Thoracic aorta (tissue), 2 donors: ENCODE measurements around the gene DNAH1. TPM values are rescaled to one million over a fixed set of nuclear protein-coding genes. Genes with fewer than 3 reads are reported as not detected.

Experiments used
- ATAC-seq: fragments of 150-250 bp; one replicate; pipeline ENCODE4 v1.8.0; 2017; ENCODE audit warnings: low read depth; ENCODE audit not compliant: insufficient number of reproducible peaks, low FRiP score
- DNase-seq: peaks from one replicate; pipeline ENCODE4 v3.0.0-alpha.2; 2020; ENCODE audit warnings: low spot score
- H3K27ac ChIP-seq, 2 donors: fragments of 200-600 bp; sonication (generic); 1 replicate in 1 of 2; 2 replicates in 1 of 2; pipeline ENCODE4 v1.5.1; 2016; ENCODE audit warnings: mild to moderate bottlenecking in 2 of 2, moderate library complexity in 2 of 2
- H3K27me3 ChIP-seq: fragments of 200-600 bp; sonication (generic); replicated peaks from 2 replicates; pipeline ENCODE4 v1.6.0; 2016; ENCODE audit warnings: mild to moderate bottlenecking; ENCODE audit not compliant: insufficient read depth
- H3K36me3 ChIP-seq: fragments of 200-600 bp; sonication (generic); one replicate; pipeline ENCODE4 v1.5.1; 2016
- H3K4me1 ChIP-seq, 2 donors: fragments of 200-600 bp; sonication (generic); 1 replicate in 1 of 2; 2 replicates in 1 of 2; pipeline versions ENCODE4 v1.5.1 to v1.6.0; 2016; ENCODE audit warnings: low read depth in 2 of 2, mild to moderate bottlenecking in 1 of 2; ENCODE audit not compliant: control insufficient read depth in 1 of 2
- H3K4me3 ChIP-seq: fragments of 200-600 bp; sonication (generic); 2 replicates; pipeline ENCODE4 v1.5.1; 2016; ENCODE audit warnings: mild to moderate bottlenecking
- H3K9me3 ChIP-seq: fragments of 200-600 bp; sonication (generic); 2 replicates; pipeline ENCODE4 v1.5.1; 2016
- total RNA-seq, 2 donors: library from RNA; depleted of rRNA; stranded (reverse); fragments of >200 nt; gene quantifications; one replicate each; pipeline versions ENCODE4 v1.1.0 to v1.2.3, GENCODE V29; 2016
- TF ChIP-seq, protein P1 (sequence below): fragments of 200-600 bp; sonication (generic); IDR thresholded peaks from one replicate; pipeline ENCODE4 v1.5.1; 2019; ENCODE audit warnings: antibody characterized with exemption

Gene DNAH1
- total RNA-seq, 2 donors from 2014 or later, result 14.6 to 21.0 TPM

DNA sequence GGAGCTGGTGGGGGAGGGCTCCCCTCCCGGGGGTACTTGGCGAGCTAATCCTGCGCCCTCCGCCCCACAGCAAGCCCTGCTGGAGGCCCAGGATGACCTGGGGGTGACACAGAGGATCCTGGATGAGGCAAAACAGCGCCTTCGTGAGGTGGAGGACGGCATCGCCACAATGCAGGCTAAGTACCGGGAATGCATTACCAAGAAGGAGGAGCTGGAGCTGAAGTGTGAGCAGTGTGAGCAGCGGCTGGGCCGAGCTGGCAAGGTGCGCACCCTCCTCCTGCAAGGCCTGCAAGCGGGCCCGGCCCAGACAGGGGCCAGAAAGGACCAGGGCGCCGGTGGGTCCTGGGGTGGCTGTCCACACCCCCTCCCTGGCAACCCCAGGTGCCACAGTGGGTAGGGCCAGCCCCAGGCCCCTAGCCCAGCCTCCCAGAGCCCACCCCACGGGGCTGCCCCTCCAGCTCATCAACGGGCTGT is 72.3 kb downstream of the DNAH1 start:
- DNase-seq, result no peak
- no peak overlapping the region for H3K4me3 ChIP-seq
- no peaks in the 10 kb centered on the region for H3K4me1 ChIP-seq
- no peaks in the 10 kb centered on the region for H3K9me3 ChIP-seq
- H3K27ac ChIP-seq, result no peak overlapping the region
- H3K36me3 ChIP-seq, result no peaks in the 10 kb centered on the region
- ATAC-seq, result no peak
- TF ChIP-seq, protein P1, sequence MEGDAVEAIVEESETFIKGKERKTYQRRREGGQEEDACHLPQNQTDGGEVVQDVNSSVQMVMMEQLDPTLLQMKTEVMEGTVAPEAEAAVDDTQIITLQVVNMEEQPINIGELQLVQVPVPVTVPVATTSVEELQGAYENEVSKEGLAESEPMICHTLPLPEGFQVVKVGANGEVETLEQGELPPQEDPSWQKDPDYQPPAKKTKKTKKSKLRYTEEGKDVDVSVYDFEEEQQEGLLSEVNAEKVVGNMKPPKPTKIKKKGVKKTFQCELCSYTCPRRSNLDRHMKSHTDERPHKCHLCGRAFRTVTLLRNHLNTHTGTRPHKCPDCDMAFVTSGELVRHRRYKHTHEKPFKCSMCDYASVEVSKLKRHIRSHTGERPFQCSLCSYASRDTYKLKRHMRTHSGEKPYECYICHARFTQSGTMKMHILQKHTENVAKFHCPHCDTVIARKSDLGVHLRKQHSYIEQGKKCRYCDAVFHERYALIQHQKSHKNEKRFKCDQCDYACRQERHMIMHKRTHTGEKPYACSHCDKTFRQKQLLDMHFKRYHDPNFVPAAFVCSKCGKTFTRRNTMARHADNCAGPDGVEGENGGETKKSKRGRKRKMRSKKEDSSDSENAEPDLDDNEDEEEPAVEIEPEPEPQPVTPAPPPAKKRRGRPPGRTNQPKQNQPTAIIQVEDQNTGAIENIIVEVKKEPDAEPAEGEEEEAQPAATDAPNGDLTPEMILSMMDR, result no peak
- H3K27me3 ChIP-seq, result no peaks in the 10 kb centered on the region

DNA sequence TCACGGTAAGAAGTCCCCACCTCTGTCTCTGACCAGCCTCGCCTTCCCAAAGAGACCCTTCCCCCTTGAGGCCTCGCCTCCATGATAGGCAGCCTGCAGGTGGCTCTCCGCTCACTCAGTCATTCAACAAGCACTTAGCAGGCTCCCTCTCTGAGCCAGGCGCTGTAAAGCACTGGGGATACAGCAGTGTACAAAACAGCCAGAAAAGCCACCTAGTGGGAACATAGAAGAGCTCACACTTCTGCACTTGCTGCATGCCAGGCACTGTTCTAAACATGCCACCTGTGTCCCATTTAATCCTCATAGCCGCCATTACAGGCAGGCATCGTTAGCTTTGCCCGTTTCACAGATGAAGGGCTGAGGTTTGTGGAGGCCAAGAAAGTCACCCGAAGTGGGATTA is 72.8 kb downstream of the DNAH1 start:
- peaks cover 1% of the 10 kb centered on the region for H3K36me3 ChIP-seq
- no peaks in the 10 kb centered on the region for H3K9me3 ChIP-seq
- TF ChIP-seq, protein P1, result no peak
- H3K27ac ChIP-seq, result no peak overlapping the region
- DNase-seq (no peak), ATAC-seq (no peak)
- H3K4me3 ChIP-seq, result no peak overlapping the region
- H3K4me1 ChIP-seq, result no peaks in the 10 kb centered on the region
- no peaks in the 10 kb centered on the region for H3K27me3 ChIP-seq

- H3K36me3 ChIP-seq, result peaks cover 7% of the 10 kb centered on the region
Observed at GRCh38 chr3:52391096-52391495, 75.0 kb downstream of the DNAH1 start.

DNA sequence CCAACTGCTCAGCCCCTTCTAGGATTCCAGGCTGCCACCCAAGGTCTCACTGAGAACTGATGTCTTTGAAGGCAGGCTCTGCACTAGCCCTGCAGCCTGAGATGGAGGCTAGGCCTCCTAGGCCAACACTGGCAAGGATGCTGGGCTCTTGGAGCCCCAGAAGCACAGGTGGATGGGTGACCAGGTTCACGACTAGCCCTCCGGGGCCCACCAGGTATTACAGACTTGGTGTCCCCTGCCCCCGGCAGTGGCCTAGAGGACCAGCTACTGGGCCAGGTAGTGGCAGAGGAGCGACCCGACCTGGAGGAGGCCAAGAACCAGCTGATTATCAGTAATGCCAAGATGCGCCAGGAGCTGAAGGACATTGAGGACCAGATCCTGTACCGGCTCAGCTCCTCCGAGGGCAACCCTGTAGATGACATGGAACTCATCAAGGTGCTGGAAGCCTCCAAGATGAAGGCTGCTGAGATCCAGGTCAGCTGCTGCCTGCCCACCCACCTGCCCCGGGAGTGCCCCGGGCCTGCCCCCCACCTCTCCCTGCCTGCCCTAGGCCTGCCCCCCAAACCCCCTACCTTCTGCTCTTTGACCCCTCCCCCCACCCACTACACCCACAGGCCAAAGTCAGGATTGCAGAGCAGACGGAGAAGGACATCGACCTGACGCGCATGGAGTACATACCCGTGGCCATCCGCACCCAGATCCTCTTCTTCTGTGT is 76.3 kb downstream of the DNAH1 start:
- TF ChIP-seq, protein P1, result no peak
- peaks cover 7% of the 10 kb centered on the region for H3K36me3 ChIP-seq
- no peaks in the 10 kb centered on the region for H3K4me1 ChIP-seq
- no peaks in the 10 kb centered on the region for H3K27me3 ChIP-seq
- no peak overlapping the region for H3K27ac ChIP-seq
- H3K9me3 ChIP-seq, result no peaks in the 10 kb centered on the region
- DNase-seq (no peak), ATAC-seq (no peak)
- H3K4me3 ChIP-seq, result no peak overlapping the region

More at GRCh38 chr3:52391096-52391495, 75.0 kb downstream of the DNAH1 start:
- no peak overlapping the region for H3K4me3 ChIP-seq
- DNase-seq, result no peak
- no peaks in the 10 kb centered on the region for H3K27me3 ChIP-seq
- TF ChIP-seq, protein P1, result no peak
- no peaks in the 10 kb centered on the region for H3K4me1 ChIP-seq
- ATAC-seq, result no peak
- no peaks in the 10 kb centered on the region for H3K9me3 ChIP-seq
- H3K27ac ChIP-seq, result no peak overlapping the region

GRCh38 chr3:52393131-52393807 is 77.2 kb downstream of the DNAH1 start:
- DNase-seq, result no peak

More at GRCh38 chr3:52393131-52393807, 77.2 kb downstream of the DNAH1 start:
- H3K9me3 ChIP-seq, result no peaks in the 10 kb centered on the region
- no peak for ATAC-seq
- peaks cover 7% of the 10 kb centered on the region for H3K36me3 ChIP-seq
- no peaks in the 10 kb centered on the region for H3K27me3 ChIP-seq
- no peak overlapping the region for H3K27ac ChIP-seq
- H3K4me3 ChIP-seq, result no peak overlapping the region
- TF ChIP-seq, protein P1, result no peak
- no peaks in the 10 kb centered on the region for H3K4me1 ChIP-seq
